Activated CD4-positive, alpha-beta memory T cell treated with anti-CD3 and anti-CD28 coated beads, Interleukin-2, amount 10 ng/mL, durations not matched to agents 7 days and 5 days (primary cell): ENCODE results near the gene TIAM1. TPM values are rescaled to one million over a fixed set of nuclear protein-coding genes. Genes with fewer than 3 reads are reported as not detected.

Experiments
- CTCF ChIA-PET: fragments of 350-600 bp; sonication (Branson Sonifier 250); formaldehyde crosslinking; loops from one replicate; lab custom pipeline; 2021; ENCODE audit warnings: antibody characterized with exemption, inconsistent platforms; lab: Charles Lee
- POLR2A ChIA-PET: fragments of 350-600 bp; sonication (Branson Sonifier 250); formaldehyde crosslinking; loops from one replicate; lab custom pipeline; 2021; ENCODE audit warnings: antibody characterized with exemption; lab: Charles Lee
- DNase-seq: peaks from one replicate; pipeline ENCODE4 v3.0.0-alpha.2; 2020
- H3K27ac Mint-ChIP-seq: one replicate; pipeline ENCODE4 v1.8.0; 2021; ENCODE audit warnings: mild to moderate bottlenecking, mixed read lengths
- H3K27me3 Mint-ChIP-seq: one replicate; pipeline ENCODE4 v1.8.0; 2021; ENCODE audit warnings: mixed read lengths
- H3K36me3 Mint-ChIP-seq: one replicate; pipeline ENCODE4 v1.8.0; 2021; ENCODE audit warnings: low read depth, mixed read lengths
- H3K4me1 Mint-ChIP-seq: one replicate; pipeline ENCODE4 v1.8.0; 2021; ENCODE audit warnings: mixed read lengths
- H3K4me3 Mint-ChIP-seq: one replicate; pipeline ENCODE4 v1.8.0; 2021; ENCODE audit warnings: mild to moderate bottlenecking, mixed read lengths
- H3K9me3 Mint-ChIP-seq: one replicate; pipeline ENCODE4 v1.8.0; 2021; ENCODE audit warnings: mixed read lengths
- total RNA-seq, 2 experiments: library from RNA; stranded (reverse); gene quantifications; one replicate each; pipeline ENCODE4 v1.2.3, GENCODE V29; 2021

The TIAM1 gene
- total RNA-seq, 2 experiments from 2014 or later, result 57.6 to 60.6 TPM

DNA sequence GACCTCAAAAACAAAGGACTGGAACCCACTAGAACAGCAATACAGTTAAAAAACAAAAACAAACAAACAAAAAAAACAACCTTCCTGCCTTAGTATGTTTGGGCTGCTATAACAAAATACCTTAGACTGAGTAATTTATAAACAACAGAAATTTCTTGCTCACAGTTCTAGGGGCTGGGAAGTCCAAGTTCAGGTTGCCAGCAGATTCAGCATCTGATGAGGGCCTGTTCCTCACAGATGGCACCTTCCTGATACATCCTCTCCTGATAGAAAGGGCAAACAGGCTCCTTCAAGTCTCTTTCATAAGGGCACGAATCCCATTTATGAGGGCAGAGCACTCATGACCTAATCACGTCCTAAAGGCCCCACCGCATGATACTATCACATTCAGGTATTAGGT is 55.9 kb downstream of the TIAM1 start:
- peaks cover 14% of the 10 kb centered on the region for H3K4me1 Mint-ChIP-seq
- no peaks in the 10 kb centered on the region for H3K27me3 Mint-ChIP-seq
- no peak for DNase-seq
- peaks cover 16% of the 10 kb centered on the region for H3K9me3 Mint-ChIP-seq
- H3K27ac Mint-ChIP-seq, result no peak overlapping the region
- H3K4me3 Mint-ChIP-seq, result no peak overlapping the region
- ChIA-PET POLR2A (no interaction called here), CTCF (no interaction called here)
- peaks cover 19% of the 10 kb centered on the region for H3K36me3 Mint-ChIP-seq

DNA sequence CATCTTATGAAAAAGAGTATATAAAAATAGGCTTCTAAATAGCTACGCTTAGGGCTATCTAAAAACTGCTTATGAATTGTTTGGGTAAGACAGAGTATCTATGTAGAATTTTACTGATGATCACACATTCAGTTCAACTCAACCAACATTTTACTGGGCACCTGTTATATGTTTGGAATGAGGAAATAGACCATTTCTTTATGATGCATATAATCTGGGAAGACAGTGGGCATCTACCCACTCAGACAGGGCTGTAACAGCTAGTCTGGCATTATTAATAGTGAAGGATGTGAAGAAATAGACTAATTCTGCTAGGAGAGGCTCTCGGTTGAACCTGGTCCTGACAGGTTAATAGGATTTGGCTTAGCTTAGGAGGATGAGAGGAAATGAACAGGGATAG is 56.9 kb downstream of the TIAM1 start:
- Mint-ChIP-seq H3K4me1 (peaks cover 23% of the 10 kb centered on the region), H3K4me3 (no peak overlapping the region), H3K9me3 (peaks cover 16% of the 10 kb centered on the region), H3K27me3 (no peaks in the 10 kb centered on the region), H3K36me3 (peaks cover 24% of the 10 kb centered on the region), H3K27ac (no peak overlapping the region)
- DNase-seq, result no peak
- ChIA-PET CTCF (no interaction called here), POLR2A (no interaction called here)

DNA sequence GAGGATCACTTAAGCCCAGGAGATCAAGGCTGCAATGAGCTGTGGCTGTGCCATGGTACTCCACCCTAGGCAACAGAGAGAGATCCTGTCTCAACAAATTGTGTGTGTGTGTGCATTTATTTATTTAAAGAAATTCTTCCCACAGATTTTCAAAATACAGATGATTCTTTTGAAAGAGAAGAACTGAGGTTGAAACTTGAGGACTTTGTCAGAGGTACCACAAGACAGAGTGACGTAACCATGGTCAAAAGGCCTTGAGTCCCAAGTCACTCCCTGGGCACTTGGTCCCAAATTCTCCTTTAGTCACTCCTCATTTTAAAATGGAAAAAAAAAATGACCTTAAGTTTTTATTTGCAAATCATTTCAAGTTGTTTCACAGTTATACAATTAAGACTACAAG is 57.4 kb downstream of the TIAM1 start:
- POLR2A ChIA-PET, result no interaction called here
- Mint-ChIP-seq H3K9me3 (peaks cover 15% of the 10 kb centered on the region), H3K27ac (no peak overlapping the region), H3K27me3 (no peaks in the 10 kb centered on the region), H3K4me3 (no peak overlapping the region), H3K36me3 (peaks cover 21% of the 10 kb centered on the region), H3K4me1 (peaks cover 25% of the 10 kb centered on the region)
- CTCF ChIA-PET, result no interaction called here
- DNase-seq, result no peak

DNA sequence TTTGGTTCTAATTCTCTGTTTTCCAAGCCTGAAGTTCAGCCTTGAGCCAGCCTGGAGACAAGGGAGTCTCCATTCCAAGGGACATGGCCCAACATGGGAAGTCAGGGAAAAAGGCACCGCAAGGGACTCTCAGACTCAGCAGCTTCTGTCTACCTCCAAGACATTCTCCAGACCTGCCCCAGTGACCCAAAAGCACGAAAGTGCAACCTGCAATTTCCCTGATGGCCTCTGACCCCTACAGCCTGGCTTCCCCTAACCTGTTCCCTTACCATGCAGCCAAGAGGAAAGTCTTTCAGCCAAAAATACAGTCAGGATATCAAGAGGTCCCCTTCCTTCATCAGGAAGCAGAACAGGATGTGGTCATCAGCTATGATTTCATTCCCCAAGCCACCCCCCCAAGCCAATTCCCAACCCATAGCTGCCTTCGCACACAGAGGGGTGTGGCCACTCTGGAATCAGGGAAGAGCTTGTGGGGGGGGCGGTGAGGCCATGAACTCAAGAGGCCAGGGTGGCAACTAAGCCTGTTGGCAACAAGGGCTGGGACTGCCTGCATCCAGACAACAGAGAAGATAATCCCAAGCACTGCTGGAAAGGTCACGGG is 59.2 kb downstream of the TIAM1 start:
- H3K9me3 Mint-ChIP-seq, result peaks cover 10% of the 10 kb centered on the region
- ChIA-PET CTCF (interaction anchor here (0.5 kb wide), 1 partner anchor 85 kb away, joined by 3 read pairs; no protein-coding TSS in a partner anchor), POLR2A (no interaction called here)
- peaks cover 23% of the 10 kb centered on the region for H3K36me3 Mint-ChIP-seq
- peaks cover 27% of the 10 kb centered on the region for H3K4me1 Mint-ChIP-seq
- no peak overlapping the region for H3K27ac Mint-ChIP-seq
- no peak overlapping the region for H3K4me3 Mint-ChIP-seq
- no peaks in the 10 kb centered on the region for H3K27me3 Mint-ChIP-seq
- DNase-seq, result no peak

DNA sequence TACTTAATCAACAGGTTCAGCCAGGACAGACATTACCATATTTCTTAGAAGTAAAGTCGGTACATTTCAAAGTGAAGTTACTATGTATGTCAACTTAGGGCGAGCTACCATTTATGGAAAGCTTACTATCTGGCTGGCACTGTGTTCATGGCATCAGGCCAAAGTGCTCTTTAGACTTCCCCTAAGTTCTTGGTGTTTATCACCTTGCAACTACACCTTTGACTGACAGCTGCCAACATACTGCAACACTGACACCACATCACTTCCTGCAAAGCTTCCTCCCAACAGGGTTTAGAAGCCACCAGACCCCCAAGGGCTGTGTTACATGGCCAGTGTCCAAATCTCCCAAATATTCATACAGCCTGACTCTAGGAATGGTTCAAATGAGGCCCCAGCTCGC is 61.0 kb downstream of the TIAM1 start:
- Mint-ChIP-seq H3K4me1 (peaks cover 27% of the 10 kb centered on the region), H3K4me3 (no peak overlapping the region), H3K27me3 (no peaks in the 10 kb centered on the region), H3K36me3 (peaks cover 18% of the 10 kb centered on the region), H3K9me3 (peaks cover 6% of the 10 kb centered on the region), H3K27ac (peak overlapping the region; percentile 0)
- CTCF ChIA-PET, result interaction anchor here (1.2 kb wide), 1 partner anchor 298 kb away, joined by 4 read pairs; no protein-coding TSS in a partner anchor
- POLR2A ChIA-PET, result no interaction called here
- no peak for DNase-seq

DNA sequence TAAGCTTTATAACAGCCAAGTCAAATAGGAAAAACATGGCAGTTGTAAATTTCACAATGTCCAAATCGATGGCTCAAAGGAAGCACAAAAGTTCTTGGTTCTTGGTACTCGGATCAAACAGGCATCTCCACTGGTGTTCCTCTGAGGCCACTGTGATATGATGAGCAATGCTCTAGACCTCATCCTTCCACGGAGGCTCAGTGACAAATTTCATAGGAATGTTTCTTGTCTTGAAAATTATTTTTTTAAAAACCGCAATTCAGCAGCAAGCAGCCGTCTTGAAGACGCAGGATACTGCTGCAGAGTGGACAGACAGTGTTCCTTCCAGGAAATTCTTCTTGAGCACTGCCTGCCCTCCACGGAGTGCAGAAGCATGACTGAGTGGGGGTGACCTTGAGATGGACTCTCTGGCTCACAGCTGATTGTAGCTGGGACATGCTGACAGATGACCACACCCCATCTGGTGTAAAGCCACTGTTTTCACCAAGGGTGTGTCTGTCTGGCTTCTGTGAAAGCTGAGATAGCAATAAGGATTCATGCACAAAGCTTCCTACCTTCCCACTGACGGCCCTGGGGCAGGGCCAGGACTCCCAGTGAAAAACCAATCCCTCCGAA is 61.9 kb downstream of the TIAM1 start:
- no peak overlapping the region for H3K4me3 Mint-ChIP-seq
- no peak for DNase-seq
- peaks cover 27% of the 10 kb centered on the region for H3K4me1 Mint-ChIP-seq
- no peak overlapping the region for H3K27ac Mint-ChIP-seq
- peaks cover 11% of the 10 kb centered on the region for H3K36me3 Mint-ChIP-seq
- H3K27me3 Mint-ChIP-seq, result no peaks in the 10 kb centered on the region
- no peaks in the 10 kb centered on the region for H3K9me3 Mint-ChIP-seq
- CTCF ChIA-PET, result interaction anchor here (1.2 kb wide), 1 partner anchor 299 kb away, joined by 4 read pairs; no protein-coding TSS in a partner anchor
- POLR2A ChIA-PET, result no interaction called here

DNA sequence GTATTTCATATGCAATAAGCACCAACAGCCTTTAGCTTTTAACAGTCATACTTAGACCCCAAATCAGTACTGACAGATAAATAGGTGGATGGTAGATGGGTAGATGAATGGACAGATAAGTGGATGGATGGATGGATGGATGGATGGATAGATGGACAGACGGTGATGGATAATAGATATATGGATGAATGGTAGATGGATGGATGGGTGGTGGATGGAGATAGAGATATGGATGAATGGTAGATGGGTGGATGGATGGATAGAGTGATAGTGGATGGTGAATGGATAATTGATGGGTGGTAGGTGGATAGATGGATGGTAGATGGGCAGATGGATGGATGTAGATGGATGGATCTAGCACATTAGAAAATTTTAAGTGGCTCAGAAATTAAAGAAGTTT is 62.5 kb downstream of the TIAM1 start:
- no peak overlapping the region for H3K27ac Mint-ChIP-seq
- no peaks in the 10 kb centered on the region for H3K9me3 Mint-ChIP-seq
- no peak overlapping the region for H3K4me3 Mint-ChIP-seq
- no peak for DNase-seq
- H3K36me3 Mint-ChIP-seq, result peaks cover 12% of the 10 kb centered on the region
- CTCF ChIA-PET, result no interaction called here
- no peaks in the 10 kb centered on the region for H3K27me3 Mint-ChIP-seq
- POLR2A ChIA-PET, result no interaction called here
- H3K4me1 Mint-ChIP-seq, result peaks cover 27% of the 10 kb centered on the region

DNA sequence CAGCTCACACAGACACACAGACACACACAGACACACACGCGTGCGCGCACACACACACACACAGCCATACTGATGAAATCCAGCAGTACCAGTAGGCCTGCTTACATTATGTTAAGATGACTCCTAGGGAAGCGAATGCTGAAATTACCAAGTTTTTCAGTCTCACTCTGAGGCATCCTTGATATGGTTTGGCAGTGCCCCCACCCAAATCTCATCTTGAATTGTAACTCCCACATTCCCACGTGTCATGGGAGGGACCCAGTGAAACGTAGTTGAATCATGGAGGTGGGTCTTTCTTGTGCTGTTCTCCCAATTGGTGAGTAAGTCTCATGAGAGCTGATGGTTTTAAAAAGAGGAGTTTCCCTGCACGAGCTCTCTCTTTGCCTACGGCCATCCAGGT is 64.1 kb downstream of the TIAM1 start:
- Mint-ChIP-seq H3K36me3 (peaks cover 13% of the 10 kb centered on the region), H3K27me3 (no peaks in the 10 kb centered on the region), H3K9me3 (no peaks in the 10 kb centered on the region), H3K4me1 (peaks cover 25% of the 10 kb centered on the region), H3K4me3 (no peak overlapping the region), H3K27ac (no peak overlapping the region)
- POLR2A ChIA-PET, result no interaction called here
- CTCF ChIA-PET, result no interaction called here
- no peak for DNase-seq

DNA sequence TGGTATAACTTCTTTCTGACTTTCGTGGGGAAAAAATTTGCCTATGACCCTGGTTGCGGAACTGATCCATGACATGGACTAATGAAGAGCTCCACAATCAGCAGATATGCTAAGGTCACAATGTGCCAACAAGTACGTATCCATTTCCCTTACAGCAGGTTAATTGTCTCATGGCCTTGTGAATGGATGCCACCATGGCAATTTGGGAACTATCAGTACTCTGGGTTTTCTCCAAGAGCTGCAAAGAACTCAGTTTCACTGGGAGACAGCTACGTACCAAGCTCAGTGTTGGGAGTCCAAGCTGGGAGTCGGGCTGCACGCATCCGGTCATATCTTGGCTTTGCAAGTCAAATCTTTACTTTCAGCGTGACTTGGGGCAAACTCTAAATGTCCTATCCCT is 64.8 kb downstream of the TIAM1 start:
- Mint-ChIP-seq H3K4me1 (peaks cover 21% of the 10 kb centered on the region), H3K27ac (no peak overlapping the region), H3K27me3 (no peaks in the 10 kb centered on the region), H3K36me3 (peaks cover 13% of the 10 kb centered on the region), H3K4me3 (no peak overlapping the region), H3K9me3 (no peaks in the 10 kb centered on the region)
- CTCF ChIA-PET, result no interaction called here
- no peak for DNase-seq
- POLR2A ChIA-PET, result no interaction called here

DNA sequence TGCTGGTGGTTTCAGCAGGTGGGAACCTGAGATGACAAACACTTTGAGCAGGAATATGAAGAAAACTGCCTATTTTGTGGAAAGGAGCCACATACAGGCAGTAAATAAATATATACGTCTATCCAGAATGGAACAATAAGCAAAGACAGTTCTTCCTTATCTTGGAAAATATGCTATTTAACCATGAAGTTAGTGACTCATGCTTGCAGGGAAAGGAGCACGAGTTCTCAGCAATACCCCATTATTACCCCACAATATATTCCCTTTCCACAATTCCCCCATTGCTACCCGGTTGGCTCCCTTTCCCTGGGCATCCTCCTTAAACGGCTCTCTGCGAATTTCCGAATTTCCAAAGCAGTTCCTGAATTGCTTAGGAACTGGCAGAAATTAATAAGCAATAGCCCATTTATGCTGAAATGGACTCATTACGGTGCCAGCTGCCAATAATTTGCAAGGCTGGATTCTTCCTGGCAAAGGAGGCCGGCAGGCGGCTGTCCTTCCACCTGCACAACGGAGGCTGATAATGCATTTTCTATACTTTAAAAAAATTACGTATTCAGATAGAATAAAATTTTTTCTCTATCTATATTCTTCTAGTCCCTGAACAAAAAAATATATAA is 65.4 kb downstream of the TIAM1 start:
- H3K4me3 Mint-ChIP-seq, result no peak overlapping the region
- CTCF ChIA-PET, result no interaction called here
- peaks cover 17% of the 10 kb centered on the region for H3K4me1 Mint-ChIP-seq
- H3K9me3 Mint-ChIP-seq, result no peaks in the 10 kb centered on the region
- H3K27me3 Mint-ChIP-seq, result no peaks in the 10 kb centered on the region
- DNase-seq, result no peak
- no peak overlapping the region for H3K27ac Mint-ChIP-seq
- H3K36me3 Mint-ChIP-seq, result peaks cover 15% of the 10 kb centered on the region
- POLR2A ChIA-PET, result no interaction called here

DNA sequence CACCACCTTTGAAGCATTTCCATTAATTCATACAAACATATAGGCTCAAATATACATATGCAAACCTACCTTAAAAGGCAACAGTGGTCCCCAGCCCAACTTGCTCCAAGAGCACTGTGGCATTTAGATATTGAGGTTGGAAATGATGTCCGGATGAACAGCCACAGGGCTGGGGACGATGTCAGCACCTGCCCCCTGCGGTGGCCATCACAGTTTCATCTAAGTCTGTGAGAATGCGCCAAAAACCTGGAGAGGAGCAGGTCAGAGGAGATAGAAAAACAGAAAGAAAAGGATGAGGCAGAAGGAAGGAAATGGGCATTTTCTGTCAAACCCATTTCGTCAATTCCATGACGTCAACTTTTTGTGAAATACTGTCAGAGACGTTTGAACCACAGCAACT is 67.4 kb downstream of the TIAM1 start:
- no peak for DNase-seq
- Mint-ChIP-seq H3K36me3 (peaks cover 15% of the 10 kb centered on the region), H3K27ac (no peak overlapping the region), H3K9me3 (no peaks in the 10 kb centered on the region), H3K4me1 (peaks cover 19% of the 10 kb centered on the region), H3K27me3 (no peaks in the 10 kb centered on the region), H3K4me3 (no peak overlapping the region)
- POLR2A ChIA-PET, result no interaction called here
- CTCF ChIA-PET, result no interaction called here

DNA sequence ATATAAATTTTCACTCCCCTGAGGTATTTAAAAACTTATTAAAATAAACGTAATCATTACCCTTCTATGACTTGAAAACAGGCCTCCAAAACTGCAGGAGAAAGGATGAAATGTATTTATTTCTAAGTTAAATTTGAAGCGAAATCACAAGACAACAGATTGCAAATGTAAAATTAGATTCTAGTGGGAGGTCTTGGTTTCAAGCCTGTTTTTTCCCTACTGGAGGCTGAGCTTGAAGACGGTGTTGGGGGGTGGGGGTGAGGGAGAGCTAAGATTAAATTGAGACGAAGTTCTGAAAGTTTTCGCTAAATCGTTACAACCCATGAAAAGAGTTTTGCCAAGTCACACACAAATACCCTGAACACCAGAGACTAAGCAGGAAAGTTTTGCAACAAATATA is 68.2 kb downstream of the TIAM1 start:
- DNase-seq, result no peak
- ChIA-PET POLR2A (no interaction called here), CTCF (no interaction called here)
- peaks cover 16% of the 10 kb centered on the region for H3K36me3 Mint-ChIP-seq
- no peak overlapping the region for H3K27ac Mint-ChIP-seq
- no peak overlapping the region for H3K4me3 Mint-ChIP-seq
- no peaks in the 10 kb centered on the region for H3K9me3 Mint-ChIP-seq
- H3K27me3 Mint-ChIP-seq, result no peaks in the 10 kb centered on the region
- peaks cover 18% of the 10 kb centered on the region for H3K4me1 Mint-ChIP-seq

DNA sequence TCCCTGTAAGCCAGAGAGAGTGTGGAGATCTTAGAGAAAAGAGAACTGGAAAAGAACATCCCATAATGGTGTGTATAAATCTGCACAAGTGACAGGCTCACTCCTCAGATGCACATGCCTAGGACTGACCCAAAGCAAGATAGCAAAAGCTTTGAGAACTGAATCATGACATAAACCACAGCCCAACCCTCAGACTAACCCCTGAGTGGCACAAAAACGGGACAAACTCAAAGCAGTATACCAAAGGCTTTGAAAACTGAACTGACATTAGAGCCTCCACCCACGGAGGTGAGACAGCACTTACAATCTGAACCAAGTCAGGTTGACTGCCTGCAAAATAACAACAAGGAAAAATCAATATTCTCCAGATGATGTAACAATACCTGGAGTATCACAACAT is 70.8 kb downstream of the TIAM1 start:
- Mint-ChIP-seq H3K4me3 (no peak overlapping the region), H3K27me3 (no peaks in the 10 kb centered on the region), H3K27ac (peak overlapping the region; percentile 10), H3K4me1 (peaks cover 21% of the 10 kb centered on the region), H3K9me3 (no peaks in the 10 kb centered on the region), H3K36me3 (peaks cover 24% of the 10 kb centered on the region)
- ChIA-PET POLR2A (no interaction called here), CTCF (no interaction called here)
- DNase-seq, result peak; percentile 18
